GM18508 (cell line): ENCODE results near the gene TSPAN13.

Experiments
- ATAC-seq: cut with Tn5 transposase; IDR thresholded peaks from one replicate; pipeline ENCODE4 v1.9.1; 2021; ENCODE audit warnings: moderate number of reproducible peaks; ENCODE audit not compliant: insufficient read depth, unreplicated experiment

Gene TSPAN13

GRCh38 chr7:16804674-16805439 is 51.3 kb downstream of the TSPAN13 start, which contains the start of gene AGR2:
TSS of gene AGR2 (minus strand) at chr7:16804999. CDS start at chr7:16801796, 3,203 bp downstream.
- ATAC-seq, result no peak

GRCh38 chr7:16805441-16805840 is 51.9 kb downstream of the TSPAN13 start:
- ATAC-seq, result no peak

- no peak for ATAC-seq
Measured at GRCh38 chr7:16810112-16810511, 56.6 kb downstream of the TSPAN13 start.

GRCh38 chr7:16810573-16810972 is 57.0 kb downstream of the TSPAN13 start:
- ATAC-seq, result no peak

GRCh38 chr7:16811551-16811950 is 58.0 kb downstream of the TSPAN13 start:
- no peak for ATAC-seq

DNA sequence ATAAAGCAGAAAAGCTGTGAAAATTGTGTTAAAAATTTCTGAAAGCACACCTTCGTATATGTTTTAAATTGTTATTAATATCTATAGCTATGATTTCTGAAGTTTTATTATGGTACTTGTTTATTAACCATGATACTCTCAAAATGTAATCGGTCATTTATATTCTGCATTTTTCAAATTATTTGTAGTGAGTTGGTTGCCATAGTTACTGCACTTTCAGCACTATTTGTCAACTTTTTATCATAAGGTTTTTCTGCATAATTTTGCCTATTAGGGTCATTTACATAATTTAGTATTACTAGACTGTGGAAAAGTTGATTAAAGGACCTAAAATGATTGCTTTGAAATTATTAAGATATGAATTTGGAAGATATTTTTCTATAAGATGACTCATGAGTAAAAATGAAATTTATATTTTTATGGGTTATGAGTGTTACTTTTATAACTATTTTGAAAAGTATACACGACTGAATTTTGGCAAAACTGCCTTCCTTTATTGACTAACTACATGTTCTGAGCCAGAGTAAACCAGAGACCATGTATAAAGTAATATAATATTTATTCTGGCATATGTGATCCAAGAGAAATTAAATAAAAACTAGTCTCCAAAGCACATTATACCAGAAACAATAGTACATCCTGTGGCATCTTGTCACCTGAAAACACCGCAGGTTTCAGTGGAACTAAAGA is 59.1 kb downstream of the TSPAN13 start:
- ATAC-seq, result no peak

- ATAC-seq, result no peak
Measured at GRCh38 chr7:16813232-16813616, 59.7 kb downstream of the TSPAN13 start.

DNA sequence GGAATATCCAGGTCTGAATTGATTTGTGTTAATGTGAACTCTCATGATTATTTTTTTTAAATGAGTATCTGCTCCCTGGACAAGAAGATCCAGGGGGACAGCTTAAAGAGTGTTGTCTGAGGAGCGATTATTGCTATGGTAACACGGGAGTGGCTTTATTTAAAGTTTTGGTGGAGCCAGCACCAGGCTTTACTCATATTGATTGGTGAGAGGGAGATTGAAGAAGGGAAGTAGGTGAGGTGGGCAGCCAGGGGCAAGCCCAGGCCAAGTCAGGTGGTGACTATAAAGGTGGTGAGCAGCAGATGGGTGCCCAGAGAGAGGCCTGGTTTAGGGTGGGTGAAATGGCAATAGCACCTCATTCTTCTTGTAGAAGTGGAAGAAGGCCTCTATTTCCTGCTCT is 61.4 kb downstream of the TSPAN13 start:
- no peak for ATAC-seq

- no peak for ATAC-seq
Measured at GRCh38 chr7:16816824-16817223, 63.3 kb downstream of the TSPAN13 start.

- ATAC-seq, result no peak
Measured at GRCh38 chr7:16817536-16817935, 64.0 kb downstream of the TSPAN13 start.

DNA sequence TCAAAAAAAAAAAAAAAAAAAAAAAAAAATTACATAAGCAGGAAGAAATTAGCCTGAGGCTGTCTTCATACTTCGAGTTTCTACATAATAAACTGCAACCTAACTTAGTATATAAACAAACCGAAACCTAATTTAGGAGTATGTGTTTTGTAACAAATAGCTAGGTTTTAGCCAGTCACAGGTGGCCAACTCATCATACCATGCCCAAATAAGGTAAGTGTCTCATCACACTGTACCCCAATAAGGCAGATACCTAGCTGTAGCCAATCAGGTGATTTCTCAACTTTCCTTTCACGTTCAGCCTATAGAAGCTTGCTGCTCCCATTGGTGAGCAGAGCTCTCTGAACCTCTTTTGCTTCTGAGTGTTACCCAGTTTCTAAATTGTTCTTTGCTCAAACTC is 65.2 kb downstream of the TSPAN13 start:
- ATAC-seq, result no peak

GRCh38 chr7:16822029-16822428 is 68.5 kb downstream of the TSPAN13 start:
- ATAC-seq, result no peak

- ATAC-seq, result no peak
Measured at GRCh38 chr7:16826060-16826459, 72.5 kb downstream of the TSPAN13 start.

- ATAC-seq, result no peak
Measured at GRCh38 chr7:16833373-16833772, 79.8 kb downstream of the TSPAN13 start.
